OCI-LY1 (cell line): Measurements from ENCODE around the gene KMO.

ENCODE experiments used
- EZH2 ChIP-seq: fragments of 200-600 bp; sonication (generic), shearing (Covaris generic); IDR thresholded peaks from 2 replicates; pipeline ENCODE4 v1.8.0; 2017; ENCODE audit warnings: borderline replicate concordance, mixed run types, mild to moderate bottlenecking, antibody characterized with exemption, low read length, moderate library complexity, mixed read lengths
- TF ChIP-seq, protein P1 (sequence below): fragments of 200-600 bp; sonication (generic), shearing (Covaris generic); IDR thresholded peaks from 2 replicates; pipeline ENCODE4 v1.5.1; 2017; ENCODE audit warnings: mild to moderate bottlenecking, antibody characterized with exemption, low read length, moderate library complexity, mixed read lengths

DNA sequence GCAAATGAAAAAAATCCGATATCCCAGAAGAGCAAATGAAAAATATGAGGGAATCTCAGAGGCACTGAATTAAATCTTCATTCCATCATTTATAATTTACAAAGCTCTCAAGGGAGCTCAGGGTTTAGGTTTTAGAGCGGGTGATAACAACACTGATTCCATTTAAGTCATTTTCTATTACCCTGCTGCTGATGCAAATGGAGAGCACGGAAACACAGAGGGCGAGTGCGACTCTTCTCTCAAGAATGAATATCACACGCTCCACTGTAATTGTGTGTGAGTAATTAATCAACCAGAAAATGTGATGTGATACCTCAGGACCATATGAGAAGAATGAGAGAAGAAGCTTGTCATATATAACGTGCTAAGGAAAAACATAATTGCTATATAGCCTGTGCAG, 85.2 kb downstream of the KMO start:
- TF ChIP-seq, protein P1, sequence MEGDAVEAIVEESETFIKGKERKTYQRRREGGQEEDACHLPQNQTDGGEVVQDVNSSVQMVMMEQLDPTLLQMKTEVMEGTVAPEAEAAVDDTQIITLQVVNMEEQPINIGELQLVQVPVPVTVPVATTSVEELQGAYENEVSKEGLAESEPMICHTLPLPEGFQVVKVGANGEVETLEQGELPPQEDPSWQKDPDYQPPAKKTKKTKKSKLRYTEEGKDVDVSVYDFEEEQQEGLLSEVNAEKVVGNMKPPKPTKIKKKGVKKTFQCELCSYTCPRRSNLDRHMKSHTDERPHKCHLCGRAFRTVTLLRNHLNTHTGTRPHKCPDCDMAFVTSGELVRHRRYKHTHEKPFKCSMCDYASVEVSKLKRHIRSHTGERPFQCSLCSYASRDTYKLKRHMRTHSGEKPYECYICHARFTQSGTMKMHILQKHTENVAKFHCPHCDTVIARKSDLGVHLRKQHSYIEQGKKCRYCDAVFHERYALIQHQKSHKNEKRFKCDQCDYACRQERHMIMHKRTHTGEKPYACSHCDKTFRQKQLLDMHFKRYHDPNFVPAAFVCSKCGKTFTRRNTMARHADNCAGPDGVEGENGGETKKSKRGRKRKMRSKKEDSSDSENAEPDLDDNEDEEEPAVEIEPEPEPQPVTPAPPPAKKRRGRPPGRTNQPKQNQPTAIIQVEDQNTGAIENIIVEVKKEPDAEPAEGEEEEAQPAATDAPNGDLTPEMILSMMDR, result no peak
- no peak for TF ChIP-seq EZH2
